ENCODE data around the gene MINAR1.

Gene MINAR1

DNA sequence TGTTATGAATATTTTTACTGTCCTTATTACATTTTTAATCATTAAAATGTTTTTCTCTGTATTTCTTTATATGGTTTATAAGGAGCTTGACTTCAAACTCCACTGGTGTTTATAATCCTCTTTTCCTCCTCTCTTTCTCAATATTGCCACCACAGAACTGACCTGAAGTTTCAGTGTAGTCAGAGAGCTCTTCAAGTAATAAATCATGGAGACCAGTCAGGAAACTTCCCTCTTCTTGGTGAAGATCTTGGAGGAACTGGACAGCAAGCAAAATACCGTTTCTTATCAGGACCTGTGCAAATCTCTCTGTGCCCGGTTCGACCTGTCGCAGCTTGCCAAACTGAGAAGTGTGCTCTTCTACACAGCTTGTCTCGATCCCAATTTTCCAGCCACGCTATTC, 23.8 kb downstream of the MINAR1 start:
- TF ChIP-seq JUND (IDR thresholded peaks at IDR 0.05; ENCODE audit: low read depth), result no peak
- DNase-seq (ENCODE audit: low read depth in 1 of 2, low spot score in 1 of 2), result no peak
- in situ Hi-C loops (cut with HindIII; ENCODE audit: low pct_unique_long_range_greater_than_20kb, low sequenced_read_pairs), result no loop called here

GRCh38 chr15:79458491-79458890, 26.4 kb downstream of the MINAR1 start:
- in situ Hi-C loops (cut with HindIII; ENCODE audit: low pct_unique_long_range_greater_than_20kb, low sequenced_read_pairs), result no loop called here
- no peak for DNase-seq (ENCODE audit: low read depth in 1 of 2, low spot score in 1 of 2)
- no peak for TF ChIP-seq JUND (IDR thresholded peaks at IDR 0.05; ENCODE audit: low read depth)

GRCh38 chr15:79459666-79460065, 27.5 kb downstream of the MINAR1 start:
- in situ Hi-C loops (cut with HindIII; ENCODE audit: low pct_unique_long_range_greater_than_20kb, low sequenced_read_pairs), result no loop called here
- TF ChIP-seq JUND (IDR thresholded peaks at IDR 0.05; ENCODE audit: low read depth), result no peak
- no peak for DNase-seq (ENCODE audit: low read depth in 1 of 2, low spot score in 1 of 2)

DNA sequence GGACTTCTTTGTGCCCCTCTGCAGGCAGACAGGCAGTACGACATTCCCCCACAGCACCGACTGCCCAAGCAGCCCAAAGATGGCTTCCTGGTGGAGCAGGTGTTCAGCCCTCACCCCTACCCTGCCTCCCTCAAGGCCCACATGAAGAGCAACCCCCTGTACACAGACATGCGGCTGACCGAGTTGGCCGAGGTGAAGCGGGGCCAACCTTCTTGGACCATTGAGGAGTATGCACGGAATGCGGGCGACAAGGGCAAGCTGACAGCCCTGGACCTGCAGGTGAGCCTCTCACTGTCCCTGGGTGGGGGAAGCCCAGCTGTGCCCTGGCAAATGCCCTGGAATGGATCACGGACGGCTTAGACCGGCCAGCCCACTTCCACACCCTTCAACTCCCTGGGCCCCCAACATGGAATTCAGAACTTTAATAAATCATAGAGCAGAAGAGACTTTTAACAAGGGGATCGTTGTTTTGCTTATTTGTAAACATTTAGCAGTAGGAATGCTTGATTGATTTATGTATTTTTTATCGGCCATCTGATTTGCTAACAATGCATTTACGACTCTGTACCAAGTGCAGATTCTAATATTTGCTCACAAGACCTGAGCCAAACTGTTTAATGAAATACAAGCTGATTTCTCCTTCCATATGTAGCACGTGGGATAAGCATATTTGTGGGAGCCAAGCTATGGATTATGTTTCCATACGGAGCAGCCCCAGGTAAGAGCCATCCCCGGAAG, 31.1 kb downstream of the MINAR1 start:
- peak; percentile 16 to 96 for DNase-seq (ENCODE audit: low read depth in 1 of 2, low spot score in 1 of 2)
- in situ Hi-C loops (cut with HindIII; ENCODE audit: low pct_unique_long_range_greater_than_20kb, low sequenced_read_pairs), result no loop called here
- TF ChIP-seq JUND (IDR thresholded peaks at IDR 0.05; ENCODE audit: low read depth), result peak; percentile 68; the same call in 1 of the 2 replicates

DNA sequence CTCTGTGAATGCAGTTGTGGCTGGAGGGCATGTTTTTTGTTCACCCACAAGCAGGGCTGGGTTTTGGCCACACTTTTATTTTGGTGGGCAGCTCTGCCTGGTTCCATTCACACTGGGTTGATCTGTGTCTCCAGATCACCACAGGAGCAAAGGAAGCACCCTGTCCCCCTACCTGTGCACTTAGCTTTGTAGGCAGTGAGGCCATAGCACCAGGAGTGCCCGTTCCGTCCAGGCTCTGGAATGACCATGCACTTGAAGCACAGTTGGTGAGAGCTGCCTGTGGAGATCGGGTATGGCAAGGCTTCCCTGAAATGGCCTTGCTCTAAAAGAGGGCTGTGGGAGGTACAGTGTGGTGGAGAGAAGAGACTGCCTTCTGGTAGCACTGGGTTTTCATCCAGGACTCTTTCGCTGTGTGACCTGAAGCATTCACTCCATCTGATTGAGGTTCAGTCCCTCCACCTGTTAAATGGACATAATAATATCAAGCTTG, 31.7 kb downstream of the MINAR1 start:
- in situ Hi-C loops (cut with HindIII; ENCODE audit: low pct_unique_long_range_greater_than_20kb, low sequenced_read_pairs), result no loop called here
- no peak for TF ChIP-seq JUND (IDR thresholded peaks at IDR 0.05; ENCODE audit: low read depth)
- no peak for DNase-seq (ENCODE audit: low read depth in 1 of 2, low spot score in 1 of 2)

- no peak for TF ChIP-seq JUND (IDR thresholded peaks at IDR 0.05; ENCODE audit: low read depth)
- in situ Hi-C loops (cut with HindIII; ENCODE audit: low pct_unique_long_range_greater_than_20kb, low sequenced_read_pairs), result no loop called here
- DNase-seq (ENCODE audit: low read depth in 1 of 2, low spot score in 1 of 2), result no peak
These were observed 34.4 kb downstream of the MINAR1 start for GRCh38 chr15:79466488-79466887.

DNA sequence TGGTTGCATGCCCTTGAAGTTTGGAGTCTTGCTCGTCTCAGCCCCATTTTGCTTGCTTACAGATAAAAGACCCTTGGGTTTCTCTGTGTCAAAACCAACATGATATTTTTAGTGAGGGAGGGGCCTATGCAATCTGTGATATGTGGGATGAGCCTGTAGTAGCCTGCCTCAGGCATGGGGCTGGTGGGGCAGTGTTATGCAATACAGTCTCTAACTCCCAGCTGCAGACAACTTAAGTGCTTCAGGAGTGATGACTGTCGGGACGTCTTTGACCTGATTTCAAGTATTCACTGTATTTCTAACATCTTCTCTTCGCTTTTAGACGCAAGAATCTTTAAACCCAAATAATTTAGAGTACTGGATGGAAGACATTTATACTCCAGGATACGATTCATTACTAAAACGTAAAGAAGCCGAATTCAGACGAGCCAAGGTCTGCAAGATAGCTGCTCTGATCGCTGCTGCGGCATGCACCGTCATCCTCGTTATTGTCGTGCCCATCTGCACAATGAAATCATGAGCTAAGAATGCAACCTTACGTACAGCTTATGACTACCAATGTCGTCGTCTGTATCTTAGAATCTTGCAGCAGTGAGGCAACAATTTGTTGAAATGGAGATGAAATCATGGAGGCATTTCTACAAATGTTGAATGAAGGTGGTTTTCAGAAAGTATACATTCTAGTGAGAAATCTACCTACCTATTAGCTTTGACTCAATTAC, 35.9 kb downstream of the MINAR1 start:
- no peak for TF ChIP-seq JUND (IDR thresholded peaks at IDR 0.05; ENCODE audit: low read depth)
- no peak for DNase-seq (ENCODE audit: low read depth in 1 of 2, low spot score in 1 of 2)
- in situ Hi-C loops (cut with HindIII; ENCODE audit: low pct_unique_long_range_greater_than_20kb, low sequenced_read_pairs), result no loop called here

DNA sequence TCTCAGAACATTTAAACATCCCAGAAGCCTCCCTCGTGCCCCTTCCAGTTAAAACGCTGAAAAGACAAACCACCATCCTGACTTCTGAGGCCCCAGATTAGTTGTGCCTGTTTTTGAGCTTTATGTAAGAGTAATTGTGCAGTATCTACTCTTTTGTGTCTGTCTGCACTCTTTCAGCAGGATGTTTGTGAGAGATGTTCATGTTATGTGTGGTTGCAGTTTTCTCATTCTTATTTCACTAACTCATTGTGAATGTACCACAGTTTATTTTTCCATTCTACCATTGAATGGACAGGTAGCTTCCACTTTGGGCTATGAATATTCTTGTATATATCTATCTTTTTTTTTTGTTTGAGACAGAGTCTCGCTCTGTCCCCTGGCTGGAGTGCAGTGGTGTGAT, 40.3 kb downstream of the MINAR1 start:
- in situ Hi-C loops (cut with HindIII; ENCODE audit: low pct_unique_long_range_greater_than_20kb, low sequenced_read_pairs), result no loop called here
- no peak for DNase-seq (ENCODE audit: low read depth in 1 of 2, low spot score in 1 of 2)
- TF ChIP-seq JUND (IDR thresholded peaks at IDR 0.05; ENCODE audit: low read depth), result no peak

DNA sequence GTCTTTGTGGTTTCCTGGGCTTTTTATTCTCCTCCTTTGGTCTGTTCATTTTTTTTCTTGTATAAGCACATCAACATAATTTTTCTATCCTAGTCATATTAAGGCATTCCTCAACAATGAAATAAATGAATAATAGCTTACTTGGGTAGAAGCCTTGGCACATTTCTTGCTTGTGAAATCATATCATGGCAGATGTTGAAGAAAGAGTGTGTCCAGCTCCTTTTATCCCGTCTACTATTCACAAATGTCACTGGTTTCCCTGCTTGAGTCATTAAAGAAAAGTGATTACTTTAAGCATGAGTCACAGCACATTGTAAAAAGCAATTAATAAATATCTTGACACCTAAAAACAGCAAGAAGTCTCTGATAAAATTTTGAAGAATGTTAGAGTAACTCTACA, 42.1 kb downstream of the MINAR1 start:
- in situ Hi-C loops (cut with HindIII; ENCODE audit: low pct_unique_long_range_greater_than_20kb, low sequenced_read_pairs), result no loop called here
- TF ChIP-seq JUND (IDR thresholded peaks at IDR 0.05; ENCODE audit: low read depth), result no peak
- DNase-seq (ENCODE audit: low read depth in 1 of 2, low spot score in 1 of 2), result no peak

DNA sequence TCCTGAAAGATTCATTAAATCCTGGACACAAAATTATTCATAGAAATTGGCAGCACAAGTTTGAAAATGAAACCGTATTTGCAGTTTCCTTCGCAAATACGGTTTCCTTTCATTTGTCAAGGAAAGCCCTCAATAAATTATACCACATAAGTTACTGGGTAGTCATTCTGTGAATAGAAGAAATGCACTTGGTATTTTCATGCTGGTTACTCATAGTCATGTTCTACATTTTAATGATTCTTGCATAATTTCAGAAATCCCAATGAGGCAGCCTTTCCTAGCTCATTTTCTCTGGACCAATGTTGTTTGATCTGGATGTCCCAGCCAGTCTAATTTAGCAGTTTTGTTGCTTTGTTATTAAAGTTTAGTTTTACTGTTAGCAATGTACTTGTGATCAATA, 43.2 kb downstream of the MINAR1 start:
- no peak for DNase-seq (ENCODE audit: low read depth in 1 of 2, low spot score in 1 of 2)
- in situ Hi-C loops (cut with HindIII; ENCODE audit: low pct_unique_long_range_greater_than_20kb, low sequenced_read_pairs), result no loop called here
- TF ChIP-seq JUND (IDR thresholded peaks at IDR 0.05; ENCODE audit: low read depth), result no peak

DNA sequence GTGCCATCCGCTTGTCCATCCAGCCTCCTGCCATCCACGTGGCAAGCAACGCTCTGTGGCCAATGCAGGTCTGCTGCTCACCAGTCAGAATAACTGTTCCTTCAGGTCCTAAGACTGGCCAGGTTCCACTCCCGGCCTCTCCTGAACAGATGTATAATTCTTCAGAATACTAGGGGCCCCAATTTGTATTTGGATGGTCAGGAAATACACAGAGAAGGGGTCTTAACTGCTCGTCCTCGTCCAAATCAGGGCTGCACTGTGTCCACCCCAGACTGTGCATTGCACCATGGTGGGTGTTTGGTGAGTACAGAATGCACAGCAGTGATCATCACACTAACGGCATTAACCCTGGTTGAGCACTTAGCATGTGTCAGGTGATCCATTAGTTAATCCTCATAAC, 46.0 kb downstream of the MINAR1 start:
- no peak for TF ChIP-seq JUND (IDR thresholded peaks at IDR 0.05; ENCODE audit: low read depth)
- no peak for DNase-seq (ENCODE audit: low read depth in 1 of 2, low spot score in 1 of 2)
- in situ Hi-C loops (cut with HindIII; ENCODE audit: low pct_unique_long_range_greater_than_20kb, low sequenced_read_pairs), result no loop called here

DNA sequence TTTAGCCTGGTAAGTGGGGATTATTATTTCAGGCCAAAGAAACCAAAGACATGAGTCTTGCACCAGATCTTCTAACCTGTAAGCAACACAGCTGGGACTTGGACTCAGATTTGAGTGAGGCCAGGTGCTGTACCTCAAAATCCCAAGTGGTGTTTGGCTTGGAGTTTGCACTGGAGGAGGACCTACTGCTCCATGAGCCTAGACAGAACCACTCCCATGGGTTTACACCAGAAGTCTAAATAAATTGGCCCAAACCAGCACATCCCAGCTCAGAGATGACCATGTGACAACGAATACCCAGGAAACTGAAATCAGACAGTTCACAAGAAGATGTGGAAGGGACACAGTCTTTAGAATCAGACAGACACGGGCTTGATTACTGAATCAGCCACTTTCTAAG, 47.5 kb downstream of the MINAR1 start:
- DNase-seq (ENCODE audit: low read depth in 1 of 2, low spot score in 1 of 2), result no peak
- TF ChIP-seq JUND (IDR thresholded peaks at IDR 0.05; ENCODE audit: low read depth), result no peak
- in situ Hi-C loops (cut with HindIII; ENCODE audit: low pct_unique_long_range_greater_than_20kb, low sequenced_read_pairs), result no loop called here

DNA sequence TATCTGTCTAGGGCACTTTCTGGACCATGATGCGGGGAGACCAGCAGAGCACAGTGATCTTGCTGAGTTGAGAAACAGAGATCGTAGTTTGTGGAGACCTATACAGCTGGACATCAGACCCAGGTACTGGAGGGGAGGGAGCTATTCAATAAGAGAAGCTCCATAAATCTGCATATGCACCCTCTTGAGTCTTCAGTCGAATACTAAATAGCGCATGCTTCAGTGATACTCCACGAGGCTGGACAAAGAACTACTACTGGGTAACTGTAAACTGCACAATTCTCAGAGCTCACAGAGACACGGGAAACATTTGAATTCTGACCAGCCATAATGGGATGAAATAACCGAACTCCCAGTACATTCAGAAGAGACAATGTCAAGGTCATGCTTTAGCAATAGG, 49.7 kb downstream of the MINAR1 start:
- no peak for DNase-seq (ENCODE audit: low read depth in 1 of 2, low spot score in 1 of 2)
- no peak for TF ChIP-seq JUND (IDR thresholded peaks at IDR 0.05; ENCODE audit: low read depth)
- in situ Hi-C loops (cut with HindIII; ENCODE audit: low pct_unique_long_range_greater_than_20kb, low sequenced_read_pairs), result no loop called here

All from T47D (cell line).